HepG2 (cell line): ENCODE results near the gene ZKSCAN4. TPM values are rescaled to one million over a fixed set of nuclear protein-coding genes. Genes with fewer than 3 reads are reported as not detected.

Source experiments
- CHD2 ChIP-seq: IDR thresholded peaks from 2 replicates; pipeline ENCODE4 v1.6.1; 2011; ENCODE audit warnings: low read depth, low read length, improper control_type of control experiment
- DBP ChIP-seq: sonication (generic); formaldehyde crosslinking; IDR thresholded peaks from 2 replicates; pipeline ENCODE4 v1.4.0; 2020; ENCODE audit warnings: missing genetic modification reagents; ENCODE audit errors: not compliant biosample characterization
- HMGXB3 ChIP-seq: sonication (generic); formaldehyde crosslinking; IDR thresholded peaks from 2 replicates; pipeline ENCODE4 v1.4.0; 2020; ENCODE audit warnings: missing genetic modification reagents, borderline replicate concordance
- KLF12 ChIP-seq: sonication (generic); formaldehyde crosslinking; IDR thresholded peaks from 2 replicates; pipeline ENCODE4 v1.4.0; 2020; ENCODE audit warnings: missing genetic modification reagents, borderline replicate concordance
- MZF1 ChIP-seq: sonication (generic); formaldehyde crosslinking; IDR thresholded peaks from 2 replicates; pipeline ENCODE4 v1.8.1; 2023; ENCODE audit warnings: mild to moderate bottlenecking, missing genetic modification reagents, borderline replicate concordance
- NR2F1 ChIP-seq, 2 experiments: fragments of 450-650 bp in 1 of 2; formaldehyde crosslinking in 1 of 2; IDR thresholded peaks; 2 replicates each; pipeline versions ENCODE4 v1.5.0 to v1.6.1; 2016 to 2020; ENCODE audit warnings: mild to moderate bottlenecking in 1 of 2, missing compliant biosample characterization in 1 of 2, missing genetic modification reagents in 1 of 2, moderate library complexity in 1 of 2
- PITX1 ChIP-seq: sonication (generic); formaldehyde crosslinking; IDR thresholded peaks from 2 replicates; pipeline ENCODE4 v1.5.1; 2020; ENCODE audit warnings: mild to moderate bottlenecking, missing genetic modification reagents
- SOX6 ChIP-seq, 2 experiments: fragments of 450-650 bp in 1 of 2; sonication (generic) in 1 of 2; formaldehyde crosslinking in 1 of 2; IDR thresholded peaks; 2 replicates each; pipeline versions ENCODE4 v1.4.0 to v1.6.1; 2017 to 2020; ENCODE audit warnings: antibody characterized with exemption in 1 of 2, mild to moderate bottlenecking in 1 of 2, missing genetic modification reagents in 1 of 2
- TGIF2 ChIP-seq: IDR thresholded peaks from 2 replicates; pipeline ENCODE4 v1.6.1; 2016; ENCODE audit warnings: control low read depth, missing compliant biosample characterization
- THAP9 ChIP-seq: sonication (generic); formaldehyde crosslinking; IDR thresholded peaks from 2 replicates; pipeline ENCODE4; 2020; ENCODE audit warnings: missing genetic modification reagents, mild to moderate bottlenecking, borderline replicate concordance
- ZMYM3 ChIP-seq: sonication (generic); formaldehyde crosslinking; IDR thresholded peaks from 2 replicates; pipeline ENCODE4 v1.5.1; 2020; ENCODE audit warnings: mild to moderate bottlenecking, missing genetic modification reagents
- ZMYM4 ChIP-seq: sonication (generic); formaldehyde crosslinking; IDR thresholded peaks from 2 replicates; pipeline ENCODE4 v1.8.1; 2023; ENCODE audit warnings: mild to moderate bottlenecking, missing genetic modification reagents
- ZNF235 ChIP-seq: sonication (generic); formaldehyde crosslinking; IDR thresholded peaks from 2 replicates; pipeline ENCODE4 v1.8.1; 2023; ENCODE audit warnings: mild to moderate bottlenecking, missing genetic modification reagents, borderline replicate concordance
- ZNF251 ChIP-seq: sonication (generic); formaldehyde crosslinking; IDR thresholded peaks from 2 replicates; pipeline ENCODE4 v1.9.0; 2021; ENCODE audit warnings: mild to moderate bottlenecking, missing genetic modification reagents
- ZNF282 ChIP-seq: fragments of 450-650 bp; IDR thresholded peaks from 2 replicates; pipeline ENCODE4 v1.6.1; 2018; ENCODE audit not compliant: partially characterized antibody
- ZNF773 ChIP-seq: sonication (generic); formaldehyde crosslinking; IDR thresholded peaks from 2 replicates; pipeline ENCODE4 v1.4.0; 2020; ENCODE audit warnings: missing genetic modification reagents, borderline replicate concordance
- ZNF790 ChIP-seq: sonication (generic); formaldehyde crosslinking; IDR thresholded peaks from 2 replicates; pipeline ENCODE4 v1.8.0; 2022; ENCODE audit warnings: missing genetic modification reagents, mild to moderate bottlenecking, borderline replicate concordance
- ZSCAN22 ChIP-seq: sonication (generic); formaldehyde crosslinking; IDR thresholded peaks from 2 replicates; pipeline ENCODE4 v1.4.0; 2020; ENCODE audit warnings: mild to moderate bottlenecking, missing genetic modification reagents
- polyA plus RNA-seq, 8 experiments: library from polyadenylated mRNA; depleted of rRNA in 3 of 8; stranded (reverse) in 7 of 8; unstranded in 1 of 8; fragments of >200 nt; fragmentation: Illumina TruSeq in 4 of 8; extraction: Trizol in 4 of 8; gene quantifications; 2 replicates each; pipeline versions ENCODE4 v1.2.1 to v1.2.3, GENCODE V29; 2011 to 2016; ENCODE audit warnings: low read depth in 4 of 8, missing spikeins in 1 of 8, mixed read lengths in 1 of 8; ENCODE audit not compliant: insufficient read depth in 1 of 8
- total RNA-seq, 5 experiments: library from RNA; depleted of rRNA; stranded (reverse); fragments of >200 nt; fragmentation: Illumina TruSeq; extraction: Trizol; gene quantifications; 2 replicates each; pipeline ENCODE4 v1.2.3, GENCODE V29; 2016; ENCODE audit warnings: low read depth in 1 of 5
- TF ChIP-seq, protein P1 (sequence below): IDR thresholded peaks from 2 replicates; pipeline ENCODE4 v1.6.1; 2012; ENCODE audit warnings: inconsistent platforms
- TF ChIP-seq, protein P2 (sequence below): sonication (generic); formaldehyde crosslinking; IDR thresholded peaks from 2 replicates; pipeline ENCODE4 v1.4.0; 2020; ENCODE audit warnings: mild to moderate bottlenecking, missing genetic modification reagents

Gene ZKSCAN4
- total and polyA plus RNA-seq, 2 of the 13 experiments (the other 11 are each of a cell fraction or from before 2014, with no cell fraction given), result 2.9 to 7.8 TPM

- TF ChIP-seq HMGXB3 (CRISPR knock-in tag) (no peak), ZMYM4 (CRISPR knock-in tag) (peak; percentile 54; the same call in 1 of the 2 replicates), ZNF790 (CRISPR knock-in tag) (no peak; the same call in 1 of the 2 replicates), ZNF773 (0 out of 2 replicates have a peak, but pooled peaks have one; percentile 45), ZSCAN22 (CRISPR knock-in tag) (no peak; the same call in 1 of the 2 replicates), KLF12 (CRISPR knock-in tag) (no peak), CHD2 (no peak), ZMYM3 (no peak), DBP (CRISPR knock-in tag) (no peak), ZNF282 (no peak), NR2F1 (CRISPR knock-in tag; IDR thresholded peaks at IDR 0.05) (no peak), ZNF251 (CRISPR knock-in tag) (0 out of 2 replicates have a peak, but pooled peaks have one; percentile 50), ZNF235 (no peak), MZF1 (CRISPR knock-in tag) (no peak), THAP9 (CRISPR knock-in tag) (no peak), PITX1 (no peak), TGIF2 (CRISPR knock-in tag) (no peak), SOX6 (IDR thresholded peaks at IDR 0.05) (no peak), SOX6 (CRISPR knock-in tag; IDR thresholded peaks at IDR 0.05) (peak; percentile 57; the same call in 1 of the 2 replicates)
- TF ChIP-seq, protein P1, sequence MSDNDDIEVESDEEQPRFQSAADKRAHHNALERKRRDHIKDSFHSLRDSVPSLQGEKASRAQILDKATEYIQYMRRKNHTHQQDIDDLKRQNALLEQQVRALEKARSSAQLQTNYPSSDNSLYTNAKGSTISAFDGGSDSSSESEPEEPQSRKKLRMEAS, result peak; percentile 98
- TF ChIP-seq, protein P2, sequence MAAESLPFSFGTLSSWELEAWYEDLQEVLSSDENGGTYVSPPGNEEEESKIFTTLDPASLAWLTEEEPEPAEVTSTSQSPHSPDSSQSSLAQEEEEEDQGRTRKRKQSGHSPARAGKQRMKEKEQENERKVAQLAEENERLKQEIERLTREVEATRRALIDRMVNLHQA (CRISPR knock-in tag), result no peak
These were observed 33.5 kb downstream of the ZKSCAN4 start (continued) for GRCh38 chr6:28218312-28219248.
